CD4-positive, alpha-beta T cell treated with Interleukin-10 for 1 hour (primary cell): ENCODE data around the gene RBPMS2.
A peak's percentile ranks its signal among the peaks of the same experiment; 100 is the strongest.
"Not testable (repeated sequence)": the region's sequence is repeated elsewhere in the genome, so short reads cannot be mapped to it uniquely, and the experiment has no call there.

Experiments used
- DNase-seq: peaks from one replicate; pipeline ENCODE4 v3.0.0-alpha.2; 2020

The RBPMS2 gene

DNA sequence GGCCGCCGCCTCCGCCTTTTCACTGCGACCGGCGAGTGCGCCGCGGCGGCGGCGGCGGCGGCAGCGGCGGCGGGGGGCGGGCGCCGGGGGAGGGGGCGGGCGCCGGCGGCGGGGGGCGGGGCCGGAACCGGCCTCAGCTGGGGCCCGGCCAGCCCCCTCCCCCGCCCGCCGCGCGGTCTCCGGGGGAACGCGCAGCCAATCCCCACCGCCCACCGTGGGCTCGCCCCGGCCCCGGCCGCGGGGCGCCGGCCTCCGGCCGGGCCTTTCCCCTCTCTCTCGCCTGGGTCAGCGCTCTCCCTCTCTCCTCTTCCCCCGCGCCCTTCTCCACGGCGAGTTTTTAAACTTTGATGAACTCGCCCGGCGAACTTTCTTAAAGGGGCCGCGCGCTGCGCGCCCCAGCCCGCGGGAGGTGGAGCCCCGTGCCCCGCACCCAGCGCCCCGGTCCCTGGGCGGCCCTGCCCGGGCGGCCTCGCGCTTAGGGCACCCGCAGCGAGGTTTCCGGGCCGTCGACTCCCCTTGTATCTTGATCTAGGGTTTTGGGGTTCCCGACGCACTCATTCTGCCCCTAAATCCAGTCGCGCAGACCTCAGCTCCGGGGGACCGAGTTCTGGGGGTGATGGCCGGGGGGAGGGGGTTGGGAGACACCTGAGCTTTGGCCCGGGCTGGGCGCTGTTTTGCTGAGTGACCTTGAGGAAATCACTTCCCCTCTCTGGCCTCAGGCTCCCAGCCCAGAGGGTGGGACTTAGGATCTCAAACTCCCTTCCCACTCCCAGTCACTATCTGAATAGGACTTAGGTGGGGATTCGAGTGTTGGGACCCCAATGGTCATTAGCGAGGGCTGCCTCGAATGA, at the start of gene RBPMS2:
Gene RBPMS2 (minus strand): TSS at position 39 of the 851 bp plus-strand sequence. CDS start 270 bp downstream, outside the sequence.
- no peak for DNase-seq

GRCh38 chr15:64824929-64825430, 49.6 kb upstream of the RBPMS2 start:
- no peak for DNase-seq

DNA sequence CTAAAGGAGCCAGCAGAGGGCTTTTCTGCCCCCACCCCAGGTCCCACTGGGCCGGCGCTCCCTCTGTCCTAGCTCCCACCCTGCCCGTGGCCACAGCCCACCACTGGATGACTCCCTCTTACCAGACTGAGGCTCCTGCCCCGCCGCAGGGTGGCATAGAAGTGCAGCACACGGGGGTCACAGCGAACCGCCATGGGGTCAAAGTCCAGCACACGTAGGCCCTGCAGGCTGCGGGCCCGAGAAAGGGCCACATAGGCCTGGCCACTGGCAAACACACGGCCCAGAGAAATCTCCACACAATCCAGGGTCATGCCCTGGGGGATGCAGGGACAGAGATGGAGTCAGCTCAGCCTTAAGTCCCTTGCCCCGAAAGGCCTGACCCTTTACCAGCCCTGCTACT, 41.1 kb upstream of the RBPMS2 start:
- DNase-seq = no peak

DNA sequence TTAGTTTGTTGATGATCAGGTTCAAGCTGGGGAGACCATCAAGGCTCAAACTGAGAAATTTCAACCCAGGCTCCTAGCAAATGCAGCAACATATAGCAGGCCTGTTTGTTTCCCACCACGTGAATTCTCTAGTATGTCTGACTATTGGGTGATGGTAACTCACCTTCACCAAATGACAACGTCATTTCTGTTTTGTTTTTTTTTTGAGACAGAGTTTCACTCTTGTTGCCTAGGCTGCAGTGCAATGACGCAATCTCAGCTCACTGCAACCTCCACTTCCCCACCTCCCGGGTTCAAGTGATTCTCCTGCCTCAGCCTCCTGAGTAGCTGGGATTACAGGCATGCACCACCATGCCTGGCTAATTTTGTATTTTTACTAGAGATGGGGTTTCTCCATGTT, 39.6 kb upstream of the RBPMS2 start:
- not testable (repeated sequence) for DNase-seq

- not testable (repeated sequence) for DNase-seq
Observed at GRCh38 chr15:64814283-64814682, 38.9 kb upstream of the RBPMS2 start.

DNA sequence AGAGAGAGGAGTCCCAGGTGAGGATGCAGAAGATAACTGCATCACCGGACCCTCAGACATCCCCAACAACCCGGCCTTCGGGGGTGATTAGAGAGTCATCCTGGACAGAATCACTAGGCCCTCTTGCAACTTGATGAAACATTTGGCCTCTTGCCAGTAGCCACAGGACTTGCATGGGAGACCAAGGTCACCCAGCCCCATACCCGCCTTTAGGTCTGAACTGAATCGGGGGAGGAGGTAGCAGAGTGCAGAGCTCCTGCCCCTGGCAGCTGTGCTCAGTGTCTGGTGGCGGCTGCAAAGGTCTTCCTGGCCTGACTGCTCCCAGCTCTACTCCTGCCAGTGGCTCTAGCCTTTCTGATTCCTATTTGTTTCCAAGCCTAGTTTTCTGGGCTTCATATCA, 37.7 kb upstream of the RBPMS2 start:
- no peak for DNase-seq

DNA sequence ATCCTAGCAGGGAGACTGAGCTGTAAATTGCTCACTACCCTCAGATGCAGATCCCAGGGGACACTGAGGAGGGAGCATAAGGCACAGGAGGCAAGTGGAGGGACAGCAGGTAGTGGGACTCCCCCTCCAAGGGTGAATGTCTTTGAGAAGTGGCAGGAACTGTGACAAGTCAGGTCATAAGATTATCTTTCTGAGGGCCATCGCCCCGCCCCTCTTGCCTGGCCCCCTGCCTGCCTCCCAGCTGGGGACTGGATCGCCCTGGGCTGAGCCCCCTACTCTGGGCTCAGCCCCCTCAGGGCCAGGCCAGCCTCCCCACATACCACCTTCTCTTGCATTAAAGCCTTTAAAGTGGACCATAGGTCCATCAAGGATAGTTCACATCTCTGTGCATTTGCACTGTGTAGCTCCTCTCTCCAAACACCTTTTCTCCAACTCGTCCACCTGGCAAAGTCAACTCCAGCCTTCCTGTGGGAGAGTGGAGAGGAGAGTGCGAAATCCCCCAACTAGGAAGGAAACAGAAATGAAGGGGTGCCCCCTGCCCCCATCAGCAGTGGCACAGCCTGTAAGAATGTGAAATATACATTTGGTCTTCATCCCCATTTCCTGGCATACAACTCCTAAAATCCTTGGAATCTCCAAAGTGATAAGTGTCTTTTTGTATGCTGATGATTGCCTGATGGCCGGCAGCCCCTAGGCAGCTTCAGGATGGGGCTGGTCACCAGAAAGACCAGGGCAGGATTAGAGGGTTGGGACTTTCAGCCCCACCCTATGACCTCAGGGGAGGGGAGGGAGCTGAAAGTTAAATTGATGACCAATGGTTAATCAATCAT, 35.3 kb upstream of the RBPMS2 start:
- no peak for DNase-seq

DNA sequence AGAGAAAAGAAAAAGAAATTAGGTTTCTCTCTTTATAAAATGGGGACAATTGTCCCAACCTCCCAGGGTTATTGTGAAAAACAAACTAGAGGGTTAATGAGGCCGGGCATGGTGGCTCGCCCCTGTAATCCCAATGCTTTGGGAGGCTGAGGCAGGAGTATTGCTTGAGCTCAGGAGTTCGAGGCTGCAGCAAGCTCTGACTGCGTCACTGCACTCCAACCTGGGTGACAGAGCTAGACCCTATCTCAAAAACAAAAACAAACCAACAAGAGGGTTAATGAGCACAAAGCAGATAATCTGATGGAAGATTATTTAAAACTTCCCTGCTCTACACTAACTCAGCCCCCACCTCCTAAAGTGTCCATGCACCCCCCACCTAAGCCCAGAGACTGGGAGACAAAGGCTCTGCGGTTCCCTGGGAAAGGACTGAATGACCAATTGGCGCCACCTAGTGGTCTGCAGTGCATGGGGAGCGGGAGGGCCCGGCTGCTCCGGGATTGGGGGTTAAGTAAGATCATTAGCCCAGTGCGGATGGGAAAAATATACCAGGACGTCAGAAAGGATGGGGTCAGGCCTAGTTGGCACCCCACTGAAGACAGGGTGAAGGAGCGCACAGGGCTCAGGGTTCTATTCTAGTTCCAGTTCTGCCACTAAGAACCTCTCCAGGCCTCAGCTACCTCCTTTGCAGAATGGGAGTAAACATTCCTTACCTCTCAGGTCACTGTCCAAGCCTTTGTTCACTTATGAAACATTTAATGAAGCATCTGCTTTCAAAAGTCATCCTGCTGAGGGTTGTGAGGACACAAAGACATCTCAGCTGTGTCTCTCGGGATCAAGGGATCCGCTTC, 34.5 kb upstream of the RBPMS2 start:
- DNase-seq = peak; percentile 68

GRCh38 chr15:64808785-64809453, 33.5 kb upstream of the RBPMS2 start:
- DNase-seq = no peak

- DNase-seq = no peak
Observed at GRCh38 chr15:64807751-64808222, 32.4 kb upstream of the RBPMS2 start.

- DNase-seq = no peak
Observed at GRCh38 chr15:64807051-64807749, 31.8 kb upstream of the RBPMS2 start.

- no peak for DNase-seq
Observed at GRCh38 chr15:64806509-64806908, 31.1 kb upstream of the RBPMS2 start.

GRCh38 chr15:64804619-64805018, 29.2 kb upstream of the RBPMS2 start:
- DNase-seq = no peak

- no peak for DNase-seq
Observed at GRCh38 chr15:64803526-64803925, 28.1 kb upstream of the RBPMS2 start.

GRCh38 chr15:64800476-64800875, 25.1 kb upstream of the RBPMS2 start:
- DNase-seq = no peak

- not testable (repeated sequence) for DNase-seq
Observed at GRCh38 chr15:64798905-64799304, 23.5 kb upstream of the RBPMS2 start.

DNA sequence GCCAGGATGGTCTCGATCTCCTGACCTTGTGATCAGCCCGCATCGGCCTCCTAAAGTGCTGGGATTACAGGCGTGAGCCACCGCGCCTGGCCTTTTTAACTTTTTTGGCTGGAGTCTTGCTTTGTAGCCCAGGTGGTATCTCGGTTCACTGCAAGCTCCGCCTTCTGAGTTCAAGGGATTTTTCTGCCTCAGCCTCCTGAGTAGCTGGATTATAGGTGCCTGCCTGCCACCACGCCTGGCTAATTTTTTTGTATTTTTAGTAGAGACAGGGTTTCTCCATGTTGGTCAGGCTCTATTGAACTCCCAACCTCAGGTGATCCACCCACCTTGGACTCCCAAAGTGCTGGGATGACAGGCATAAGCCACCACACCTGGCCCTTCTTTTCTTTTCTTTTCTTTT, 20.5 kb upstream of the RBPMS2 start:
- DNase-seq = not testable (repeated sequence)

- not testable (repeated sequence) for DNase-seq
Observed at GRCh38 chr15:64795299-64795698, 19.9 kb upstream of the RBPMS2 start.

DNA sequence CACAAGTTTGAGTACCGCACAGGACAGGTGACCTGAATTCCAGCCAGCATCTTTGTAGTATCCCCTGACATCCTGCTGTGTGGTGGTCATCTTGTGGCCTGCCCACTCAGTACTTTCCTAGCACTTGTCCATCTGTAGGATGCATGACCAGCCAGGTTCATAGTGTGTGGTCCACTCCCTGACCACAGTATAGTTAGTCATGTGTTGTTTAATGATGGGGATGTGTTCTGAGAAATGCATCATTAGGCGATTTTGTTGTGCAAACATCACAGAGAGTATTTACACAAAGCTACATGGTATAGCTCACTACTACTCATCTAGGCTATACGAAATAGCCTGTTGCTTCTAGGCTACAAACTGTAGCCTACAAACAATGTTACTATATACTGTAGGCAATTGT, 16.9 kb upstream of the RBPMS2 start:
- no peak for DNase-seq

- DNase-seq = no peak
Observed at GRCh38 chr15:64791401-64791800, 16.0 kb upstream of the RBPMS2 start.

- no peak for DNase-seq
Observed at GRCh38 chr15:64783796-64784195, 8.4 kb upstream of the RBPMS2 start.
